ENCODE data around the gene SNED1.
"Not testable (repeated sequence)": the region's sequence is repeated elsewhere in the genome, so short reads cannot be mapped to it uniquely, and the experiment has no call there.

The SNED1 gene

DNA sequence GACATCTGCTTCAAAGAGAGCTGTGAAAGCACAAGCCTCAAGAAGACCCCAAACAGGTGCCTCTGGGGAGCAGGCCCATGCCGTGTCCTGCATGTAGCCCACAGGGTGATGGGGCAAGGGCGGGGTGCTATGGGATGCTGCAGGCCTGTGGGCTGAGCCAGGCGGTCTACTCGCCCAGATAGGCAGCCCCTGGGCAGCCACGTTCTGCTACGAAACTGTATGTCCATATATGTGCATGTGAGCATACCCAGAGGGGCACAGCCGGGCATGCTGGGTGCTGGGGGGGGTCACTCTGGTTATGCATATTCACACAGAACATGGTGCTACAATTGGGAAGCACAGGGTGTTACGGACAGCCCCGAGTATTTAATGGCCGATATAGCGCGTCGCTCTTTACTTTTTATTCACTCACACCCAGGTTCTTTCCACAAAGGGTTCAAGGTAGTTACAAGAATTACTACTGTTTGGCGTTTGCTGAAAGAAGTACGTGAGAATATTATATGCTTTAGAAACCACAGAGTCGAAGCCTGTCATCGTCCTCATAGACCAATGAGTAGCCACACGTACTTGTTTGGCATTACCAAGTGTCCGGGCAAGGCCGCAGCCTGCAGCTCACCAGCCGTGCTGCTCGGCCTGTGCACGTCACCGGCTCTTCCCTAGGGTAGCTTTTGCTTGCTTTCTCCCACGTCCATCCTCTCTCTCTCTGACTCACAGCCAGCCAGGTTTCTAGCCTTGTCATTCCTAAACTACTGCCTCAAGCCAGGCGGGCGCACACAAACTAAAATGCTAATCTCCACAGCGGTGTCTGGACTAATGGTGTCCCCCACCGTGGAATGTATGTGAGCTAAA lies 89.2 kb downstream of the SNED1 start:
- no peak for DNase-seq (ENCODE audit: low spot score)

DNA sequence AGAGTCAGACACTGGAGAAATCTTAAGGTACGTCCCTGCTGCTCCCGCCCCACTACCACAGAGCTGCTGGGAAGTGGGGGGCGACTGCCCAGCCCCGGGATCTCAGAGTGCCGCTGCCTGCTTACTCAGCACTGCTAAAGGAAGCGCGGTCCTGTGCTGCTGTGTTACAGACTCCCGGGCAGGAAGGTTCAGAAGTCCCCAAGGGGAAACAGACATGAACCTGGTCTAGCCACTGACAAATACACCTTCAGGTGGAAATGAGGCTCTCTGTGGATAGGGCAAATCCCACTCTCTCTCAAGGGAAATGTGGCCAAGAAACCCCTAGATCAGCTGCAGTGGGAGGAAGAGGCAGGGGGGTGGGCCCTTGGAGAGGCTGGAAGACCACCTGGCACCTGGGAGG lies 90.0 kb downstream of the SNED1 start:
- DNase-seq (ENCODE audit: low spot score) = no peak

DNA sequence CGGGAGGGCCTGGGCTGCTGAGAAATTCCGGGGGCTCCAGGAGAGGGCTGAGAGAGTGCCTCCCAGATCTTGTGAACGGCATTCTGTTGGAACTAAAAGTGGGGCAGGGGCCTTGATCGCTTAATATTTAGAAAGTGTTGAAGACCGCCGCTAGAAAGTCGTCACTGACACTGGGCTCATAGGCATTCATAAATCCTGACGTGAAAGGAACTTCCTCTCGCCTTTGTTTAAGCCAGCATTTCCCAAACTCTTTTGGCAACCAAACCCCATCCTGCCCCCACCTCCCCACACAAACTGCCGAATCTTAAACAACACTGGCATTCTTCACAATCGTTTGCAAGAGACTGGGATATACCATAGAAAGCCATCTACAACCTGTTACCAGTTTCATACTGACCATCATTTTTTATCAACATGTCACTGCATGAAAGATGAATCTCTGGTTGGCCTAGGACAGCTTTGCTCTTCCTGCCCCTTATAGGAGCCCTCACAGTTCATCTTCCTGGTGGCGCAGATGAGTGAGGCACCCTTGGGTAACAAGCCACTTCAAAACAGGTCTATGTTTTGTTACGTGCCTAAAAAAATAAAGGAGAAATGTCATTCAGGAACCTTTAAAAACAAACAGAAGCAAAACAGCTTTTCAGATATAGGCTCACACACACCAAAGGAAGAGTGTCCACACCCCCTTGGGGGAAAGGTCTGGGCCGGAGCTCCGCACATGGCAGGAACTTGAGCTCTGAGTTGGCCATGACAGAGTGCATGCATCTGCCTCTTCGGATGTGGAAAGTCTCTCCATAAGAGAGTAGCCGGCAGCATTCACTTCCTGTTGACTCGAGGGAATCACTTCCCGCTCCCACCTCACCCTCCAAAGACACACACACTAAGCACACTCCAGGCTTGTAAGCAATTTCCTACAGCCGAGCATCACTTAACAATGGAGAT lies 90.6 kb downstream of the SNED1 start:
- DNase-seq (ENCODE audit: low spot score) = no peak

DNA sequence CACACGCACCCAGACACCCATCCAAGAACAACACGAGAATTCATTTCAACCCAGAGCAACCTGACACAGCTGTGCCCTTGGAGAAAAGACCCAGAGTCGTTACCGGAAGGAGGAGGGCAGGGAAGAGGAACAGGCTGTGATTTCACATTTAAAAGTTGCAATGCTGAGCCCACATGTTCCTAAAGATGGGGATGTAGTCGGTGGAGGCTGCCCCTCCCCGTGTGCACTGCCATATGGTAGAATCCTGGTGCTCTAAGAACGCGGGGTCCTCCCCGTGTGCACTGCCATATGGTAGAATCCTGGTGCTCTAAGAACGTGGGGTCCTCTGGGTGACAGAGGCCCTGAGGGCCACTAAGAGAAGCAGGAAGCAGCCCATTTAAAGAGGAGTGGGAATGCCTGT lies 92.8 kb downstream of the SNED1 start:
- no peak for DNase-seq (ENCODE audit: low spot score)

DNA sequence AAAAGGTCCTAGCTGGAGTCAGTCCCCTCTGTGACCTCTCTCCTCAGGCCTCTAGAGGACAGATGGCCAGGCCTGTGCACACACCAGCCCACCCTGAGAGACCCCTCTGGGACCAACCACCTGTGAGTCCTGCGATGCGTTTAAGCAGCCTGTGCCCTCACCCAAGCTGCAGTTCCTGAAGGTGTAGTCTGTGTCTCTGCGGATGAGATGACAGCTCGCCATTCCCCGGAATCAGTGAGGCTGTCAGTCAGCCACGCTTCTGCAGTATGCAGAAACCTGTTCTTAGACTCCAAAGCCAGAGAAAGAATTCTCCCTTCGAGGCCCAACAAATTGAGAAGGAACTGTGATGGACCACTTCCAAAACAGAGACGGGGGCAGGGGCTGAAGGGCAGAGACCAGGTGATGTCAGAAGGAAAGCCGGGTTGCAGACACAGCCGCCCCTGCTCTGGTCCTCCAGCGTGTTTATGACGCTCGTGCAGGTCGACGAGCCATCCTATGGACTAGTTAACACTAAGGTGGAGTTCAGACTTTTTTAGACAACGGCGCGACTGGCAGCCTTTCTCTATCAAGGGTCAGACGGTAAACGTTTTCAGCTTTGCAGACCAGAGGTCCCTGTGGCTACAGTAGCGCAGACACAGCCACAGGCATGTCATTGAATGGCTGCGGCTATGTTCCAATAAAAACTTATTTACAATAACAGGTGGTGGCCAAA lies 93.5 kb downstream of the SNED1 start:
- no peak for DNase-seq (ENCODE audit: low spot score)

DNA sequence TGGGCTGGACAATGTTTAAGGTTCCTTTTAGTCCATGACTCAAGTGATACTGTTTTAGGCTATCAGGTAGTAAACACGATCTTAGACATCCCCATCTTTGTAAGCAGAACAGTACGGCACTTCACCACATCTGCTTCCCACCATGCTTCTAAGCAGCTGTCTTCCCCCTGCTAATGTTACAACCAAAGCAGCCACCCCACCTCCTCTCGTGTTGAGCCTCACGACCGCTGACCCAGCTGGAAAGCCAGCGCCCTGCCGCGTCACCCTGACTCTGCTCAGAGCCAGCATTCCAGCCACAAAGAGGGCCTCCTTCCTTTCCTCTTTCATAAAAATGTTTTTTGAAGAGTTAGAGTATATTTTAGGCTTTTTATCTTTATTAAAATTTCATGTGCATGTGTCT lies 94.3 kb downstream of the SNED1 start:
- no peak for DNase-seq (ENCODE audit: low spot score)

DNA sequence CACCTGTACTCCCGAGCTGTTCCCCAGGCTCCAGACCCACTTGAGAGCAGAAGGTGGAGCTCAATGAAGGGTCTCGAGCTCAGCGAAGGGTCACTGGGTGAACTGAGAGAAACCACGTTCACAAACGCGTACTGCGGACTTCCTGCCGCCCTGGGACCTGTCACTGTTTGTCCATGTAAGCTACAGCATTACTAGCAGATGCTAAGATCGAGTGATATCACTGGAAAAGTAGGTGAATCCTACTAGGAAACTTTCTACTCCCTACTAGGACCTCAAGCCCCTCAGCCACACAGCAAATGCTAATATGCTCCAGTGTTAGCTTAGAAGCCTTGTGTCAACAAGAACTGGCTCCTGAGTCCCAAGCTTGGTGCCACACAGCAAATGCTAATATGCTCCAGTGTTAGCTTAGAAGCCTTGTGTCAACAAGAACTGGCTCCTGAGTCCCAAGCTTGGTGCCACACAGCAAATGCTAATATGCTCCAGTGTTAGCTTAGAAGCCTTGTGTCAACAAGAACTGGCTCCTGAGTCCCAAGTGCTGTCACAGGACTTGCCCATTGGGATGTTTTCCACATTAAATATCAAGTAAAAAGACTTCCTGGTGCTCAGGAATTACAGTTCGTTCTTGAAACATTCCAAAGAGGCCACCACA lies 94.8 kb downstream of the SNED1 start:
- not testable (repeated sequence) for DNase-seq (ENCODE audit: low spot score)

DNA sequence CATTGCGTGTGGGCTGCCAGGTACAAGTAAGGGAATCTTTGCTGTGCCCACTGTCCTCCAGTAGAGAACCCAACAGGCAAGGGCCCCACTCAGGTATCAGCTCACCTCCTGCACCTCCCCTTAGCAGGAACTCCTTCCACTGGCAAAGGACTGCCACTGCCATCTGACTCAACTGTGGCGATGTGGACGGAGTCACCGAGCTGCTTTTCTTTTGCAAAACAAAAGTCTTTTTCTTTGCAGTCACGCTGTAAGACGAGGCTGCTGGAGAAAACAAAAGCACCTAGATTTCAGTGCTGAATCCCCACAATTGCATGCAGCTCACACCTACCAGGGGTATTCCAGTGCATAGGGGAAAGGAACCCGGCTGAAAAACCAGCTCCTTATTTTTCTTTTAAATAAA lies 95.8 kb downstream of the SNED1 start:
- DNase-seq (ENCODE audit: low spot score) = no peak

DNA sequence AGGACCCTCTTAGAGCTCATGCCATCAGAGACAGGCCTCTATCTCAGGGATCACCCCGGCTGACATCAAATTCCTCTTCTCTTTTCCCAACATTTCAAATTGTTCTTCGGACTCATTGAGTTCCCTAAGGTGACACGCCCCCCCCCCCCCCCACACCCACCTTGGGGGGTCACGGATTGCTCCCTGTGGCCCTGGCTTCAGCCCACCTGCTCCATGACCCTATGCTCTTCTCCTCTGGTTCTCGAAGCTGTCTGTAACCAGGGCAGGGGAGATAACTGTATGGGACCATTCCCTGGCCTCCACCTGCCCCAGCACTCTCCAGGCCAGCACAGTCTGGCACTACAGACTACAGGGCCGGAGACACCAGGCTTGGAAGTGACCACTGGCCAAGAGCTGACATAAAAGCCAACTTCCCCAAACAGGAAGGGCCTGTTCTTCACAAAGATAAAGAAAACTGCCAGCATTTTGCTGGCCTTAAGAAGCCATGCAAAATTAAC lies 96.6 kb downstream of the SNED1 start:
- DNase-seq (ENCODE audit: low spot score) = no peak

DNA sequence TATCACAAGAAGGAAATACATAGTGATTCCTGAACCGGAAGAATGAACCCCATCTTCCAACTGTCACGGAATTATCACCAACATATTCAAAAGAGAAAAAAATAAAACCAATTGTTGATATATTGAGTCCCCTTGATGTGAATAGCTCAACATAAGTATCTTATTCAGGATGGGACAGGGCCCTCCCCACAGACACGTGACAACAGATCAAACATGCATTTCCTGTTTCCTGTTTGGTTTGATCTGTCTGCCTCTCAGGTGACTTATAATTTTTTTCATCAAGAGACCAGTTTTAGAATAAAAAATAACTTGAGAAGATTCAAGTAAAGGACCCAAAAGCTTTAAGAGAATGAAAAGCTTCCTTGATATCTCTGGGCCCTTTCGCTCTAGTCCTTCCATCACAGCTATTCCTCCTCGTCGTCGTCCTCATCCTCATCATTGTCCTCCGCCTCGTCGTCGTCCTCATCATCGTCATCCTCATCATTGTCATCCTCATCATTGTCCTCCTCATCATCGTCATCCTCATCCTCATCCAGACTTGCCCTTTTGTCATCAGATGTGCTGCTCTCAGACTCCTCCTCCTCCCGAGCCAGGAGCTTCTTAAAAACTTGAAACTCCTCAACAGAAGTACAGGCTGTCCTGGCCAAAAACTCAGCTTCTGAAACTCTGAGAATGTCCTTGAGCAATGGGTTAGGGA lies 97.3 kb downstream of the SNED1 start:
- DNase-seq (ENCODE audit: low spot score) = no peak

DNA sequence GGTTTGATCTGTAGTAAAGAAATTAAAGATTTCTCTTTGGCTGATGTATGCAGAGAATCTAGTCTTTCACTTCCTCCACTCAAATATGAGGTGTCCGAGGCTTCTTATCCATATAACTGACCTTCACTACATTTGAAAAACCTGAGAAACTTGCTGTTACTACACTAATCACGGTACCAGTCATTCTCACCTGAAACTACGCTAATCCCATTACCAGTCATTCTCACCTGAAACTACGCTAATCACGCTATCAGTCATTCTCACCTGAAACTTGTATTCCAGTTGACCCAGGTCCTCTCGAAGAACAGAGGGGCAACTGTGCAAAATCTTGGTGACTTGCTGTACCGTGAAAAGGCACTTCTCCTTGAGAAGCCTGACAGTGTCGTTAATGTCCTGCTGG lies 98.6 kb downstream of the SNED1 start:
- no peak for DNase-seq (ENCODE audit: low spot score)

DNA sequence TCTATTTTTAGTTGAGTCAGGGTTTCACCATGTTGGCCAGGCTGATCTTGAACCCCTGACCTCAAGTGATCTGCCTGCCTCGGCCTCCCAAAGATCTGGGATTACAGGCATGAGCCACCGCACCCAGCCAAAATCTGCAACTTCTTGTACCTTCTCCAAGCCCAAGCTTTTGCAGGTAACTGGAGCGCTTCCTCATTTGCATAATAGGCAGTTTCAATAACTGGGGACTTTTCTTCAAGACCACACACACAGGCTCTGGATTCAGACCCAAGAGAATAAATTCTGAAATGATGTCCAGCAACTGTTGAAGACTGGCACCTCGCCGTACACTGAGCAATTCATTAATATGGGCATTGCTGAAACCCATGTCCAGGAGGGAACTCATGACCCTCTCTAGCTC lies 100.8 kb downstream of the SNED1 start:
- DNase-seq (ENCODE audit: low spot score) = no peak

DNA sequence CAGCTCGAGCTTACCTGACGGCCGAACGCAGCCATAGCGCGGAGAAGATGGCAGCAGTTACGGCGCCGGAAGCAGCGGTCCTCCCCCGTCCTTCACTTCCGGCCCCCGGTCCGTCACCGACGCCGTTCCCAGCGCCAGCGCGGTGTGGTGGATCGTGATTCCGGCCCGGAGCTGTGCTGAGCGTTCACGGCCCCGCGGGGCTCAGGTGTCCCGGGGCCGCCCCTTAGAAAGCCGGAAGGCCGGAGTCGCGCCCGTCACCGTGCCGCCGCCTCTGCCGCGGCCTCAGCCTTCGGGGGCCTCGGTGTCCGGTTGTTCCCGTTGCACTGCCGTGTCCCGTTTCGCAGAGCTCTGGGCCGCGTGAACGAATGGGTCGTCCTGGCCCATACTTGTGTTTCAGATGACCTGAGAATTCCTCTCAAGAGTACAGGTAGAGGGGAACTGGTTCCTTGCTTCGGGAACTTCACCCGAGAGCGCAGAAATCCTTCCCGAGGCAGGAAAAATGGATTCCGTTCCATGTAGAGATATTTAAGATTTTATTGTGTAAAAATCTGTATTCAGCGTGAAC lies 103.9 kb downstream of the SNED1 start, which contains the start of gene MTERF4:
MTERF4 (minus strand) TSS at position 49 of the 565 bp plus-strand sequence; CDS start at position 35, 14 bp downstream.
- peak; percentile 89 for DNase-seq (ENCODE audit: low spot score)

DNA sequence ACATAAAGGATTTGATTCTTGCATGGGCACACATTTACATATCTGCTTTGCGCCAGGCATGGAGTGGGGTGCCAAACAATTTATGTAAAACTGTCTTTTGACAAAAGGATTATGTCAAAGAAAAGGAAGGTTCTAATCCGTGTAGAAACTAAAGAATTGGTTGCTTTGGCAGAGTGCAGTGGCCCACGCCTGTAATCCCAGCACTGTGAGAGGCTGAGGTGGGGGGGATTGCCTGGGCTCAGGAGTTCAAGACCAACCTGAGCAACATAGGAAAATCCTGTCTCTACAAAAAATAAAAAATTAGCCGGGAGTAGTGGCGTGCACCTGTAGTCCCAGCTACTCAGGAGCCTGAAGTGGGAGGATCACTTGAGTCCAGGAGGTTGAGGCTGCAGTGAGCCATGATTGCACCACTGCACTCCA lies 104.8 kb downstream of the SNED1 start:
- DNase-seq (ENCODE audit: low spot score) = no peak

DNA sequence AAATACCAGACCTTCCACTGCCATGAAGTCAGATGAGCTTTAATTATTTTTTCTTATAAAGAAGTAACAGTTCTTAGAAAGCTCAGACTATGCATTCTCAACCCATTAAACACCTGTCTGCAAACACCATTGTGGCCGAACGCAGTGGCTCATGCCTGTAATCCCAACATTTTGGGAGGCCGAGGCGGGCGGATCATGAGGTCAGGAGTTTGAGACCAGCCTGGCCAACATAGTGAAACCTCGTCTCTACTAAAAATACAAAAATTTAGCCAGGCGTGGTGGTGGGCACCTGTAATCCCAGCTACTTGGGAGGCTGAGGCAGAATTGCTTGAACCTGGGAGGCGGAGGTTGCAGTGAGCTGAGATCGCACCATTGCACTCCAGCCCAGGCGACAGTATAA lies 106.2 kb downstream of the SNED1 start:
- not testable (repeated sequence) for DNase-seq (ENCODE audit: low spot score)

DNA sequence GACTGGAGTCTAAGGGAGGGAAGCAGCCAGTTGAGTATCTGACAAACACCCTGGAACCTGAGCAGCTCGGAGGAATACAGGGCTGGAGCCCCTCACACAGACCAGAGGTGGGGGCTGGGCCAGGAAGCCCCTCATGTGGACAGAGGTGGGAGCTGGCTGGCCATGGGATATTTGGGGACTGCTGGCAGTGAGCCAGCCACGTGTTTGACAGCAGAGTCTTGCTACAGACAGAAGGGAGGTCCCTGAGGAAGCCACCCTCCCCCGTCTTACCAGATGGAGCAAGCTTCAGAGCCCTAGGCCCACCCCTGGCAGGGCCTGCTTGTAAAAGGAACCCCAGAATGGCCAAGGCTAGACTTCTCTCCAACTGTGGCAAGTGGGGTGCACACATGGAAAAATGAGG lies 107.2 kb downstream of the SNED1 start:
- no peak for DNase-seq (ENCODE audit: low spot score)

DNA sequence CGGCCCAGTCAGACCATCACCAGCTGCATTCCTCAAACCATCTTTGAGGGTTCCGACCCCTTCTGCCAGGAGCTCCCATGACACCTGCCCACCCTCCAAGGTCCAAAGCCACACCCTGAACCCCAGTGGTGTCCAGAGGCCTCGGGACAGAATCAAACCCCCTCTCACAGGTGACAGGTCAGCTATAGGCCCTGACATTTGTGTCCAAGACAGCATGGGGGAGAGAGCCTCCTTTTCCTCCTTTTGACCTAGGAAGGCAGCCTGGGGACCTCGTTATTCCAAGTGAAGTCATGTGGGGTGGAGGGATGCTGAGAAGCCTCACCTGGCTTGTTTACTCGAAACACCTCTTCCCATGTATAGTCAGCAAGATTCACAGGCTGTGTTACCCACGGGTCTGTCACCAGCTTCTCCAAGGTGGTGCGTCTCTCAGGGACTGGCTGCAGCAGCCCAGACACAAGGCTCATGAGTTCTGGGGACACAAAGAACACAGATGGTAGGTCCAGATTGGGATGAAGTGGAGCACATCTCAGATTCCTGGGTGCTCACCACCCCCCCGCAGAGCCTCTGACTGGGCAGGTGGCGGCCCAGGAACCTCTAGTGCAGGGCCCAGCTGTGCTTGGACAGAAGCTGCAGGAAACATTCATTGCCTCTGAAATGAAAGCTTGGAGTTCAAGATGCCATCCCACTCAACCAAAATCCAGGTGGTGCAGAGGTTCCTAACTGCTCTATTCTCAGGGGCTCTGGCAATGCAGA lies 108.8 kb downstream of the SNED1 start:
- no peak for DNase-seq (ENCODE audit: low spot score)

DNA sequence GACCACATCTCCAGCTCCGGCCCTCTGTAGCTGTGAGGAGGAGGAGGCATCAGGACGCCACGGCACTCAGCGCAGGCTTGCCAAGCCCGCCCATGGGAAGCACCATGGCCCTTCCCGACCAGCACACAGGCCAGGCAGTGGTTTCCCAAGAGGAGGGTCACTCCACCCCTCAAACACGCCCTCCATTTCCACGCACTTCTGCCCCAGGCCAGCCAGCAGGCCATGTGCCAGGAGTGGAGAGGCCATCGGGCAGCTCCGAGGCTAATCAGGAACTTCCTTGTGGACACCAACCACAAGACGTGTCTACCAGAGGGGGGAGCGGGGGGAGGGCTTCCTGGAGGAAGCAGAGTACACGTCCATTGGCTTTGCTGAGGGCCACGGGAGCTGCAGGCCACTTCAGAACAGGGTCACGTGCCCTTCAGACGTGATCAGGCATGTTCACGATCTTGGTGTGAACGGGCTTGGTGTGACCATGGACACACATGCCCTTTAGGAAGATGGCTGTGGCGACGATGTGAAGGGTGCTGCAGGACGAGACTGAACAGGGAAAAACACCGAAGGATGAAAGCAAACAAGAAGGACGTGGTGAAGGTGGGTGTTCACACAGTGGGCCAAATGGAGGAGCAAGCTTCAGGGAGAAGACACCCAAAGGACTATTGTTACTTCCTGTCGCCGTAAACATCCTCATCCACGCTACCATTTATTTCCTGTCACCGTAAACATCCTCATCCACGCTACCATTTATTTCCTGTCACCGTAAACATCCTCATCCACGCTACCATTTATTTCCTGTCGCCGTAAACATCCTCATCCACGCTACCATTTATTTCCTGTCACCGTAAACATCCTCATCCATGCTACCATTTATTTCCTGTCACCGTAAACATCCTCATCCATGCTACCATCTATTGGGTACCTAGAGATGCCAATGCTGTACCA lies 110.1 kb downstream of the SNED1 start:
- no peak for DNase-seq (ENCODE audit: low spot score)
